ENCODE data around the gene FILIP1L. TPM values are rescaled to one million over a fixed set of nuclear protein-coding genes. Genes with fewer than 3 reads are reported as not detected.

The FILIP1L gene
- total RNA-seq, 1 experiment from 2014 or later = 0.07 TPM

GRCh38 chr3:99861216-99861615, 253.1 kb downstream of the FILIP1L start:
- Mint-ChIP-seq H3K9me3 (peaks cover 0 to 3% of the 10 kb centered on the region in 2 experiments; a peak in 2 of 5 replicates), H3K4me3 (no peak overlapping the region), H3K36me3 (ENCODE audit: insufficient read depth in 1 of 3, low read depth in 3 of 3) (peaks cover 6 to 9% (median 8%) of the 10 kb centered on the region in 3 experiments; a peak in 6 of 7 replicates), H3K4me1 (peaks cover 6% of the 10 kb centered on the region in 2 experiments; a peak in 3 of 4 replicates), H3K27me3 (ENCODE audit: low read depth) (peaks cover 5% of the 10 kb centered on the region), H3K27ac (peak overlapping the region in 1 of 3 experiments; percentile 41; a peak in 1 of 7 replicates)
- Histone ChIP-seq H2AK5ac (ENCODE audit: insufficient read length, low read length) (no peak overlapping the region), H4K91ac (ENCODE audit: insufficient read length, low read depth, low read length) (no peak overlapping the region), H4K20me1 (ENCODE audit: control insufficient read depth, insufficient read depth, insufficient read length) (no peaks in the 10 kb centered on the region), H3K18ac (ENCODE audit: insufficient read length, low read depth, low read length) (no peak overlapping the region), H3K23ac (ENCODE audit: insufficient read length, low read depth, low read length) (no peak overlapping the region), H4K5ac (ENCODE audit: insufficient read length, low read depth, low read length) (no peak overlapping the region), H3K4me2 (ENCODE audit: insufficient read depth, insufficient read length, low read length) (no peak overlapping the region), H3T11ph (ENCODE audit: low read length) (no peak overlapping the region), H2BK15ac (ENCODE audit: low read depth, low read length) (no peak overlapping the region), H3K9me3 (ENCODE audit: control insufficient read depth, low read depth, low read length) (no peaks in the 10 kb centered on the region), H3K4me1 (ENCODE audit: insufficient read depth, low read length) (peaks cover 2% of the 10 kb centered on the region; the same call in 1 of the 2 replicates), H2BK20ac (ENCODE audit: low read depth, low read length, poor library complexity, severe bottlenecking) (no peak overlapping the region), H3K27ac (ENCODE audit: insufficient read length, low read depth, low read length) (no peak overlapping the region), H3K4ac (ENCODE audit: low read depth, low read length) (no peak overlapping the region), H3K27me3 (ENCODE audit: insufficient read depth, low read length) (no peaks in the 10 kb centered on the region), H3K23me2 (ENCODE audit: insufficient read length, low read depth, low read length, poor library complexity, severe bottlenecking) (no peaks in the 10 kb centered on the region), H2BK5ac (ENCODE audit: insufficient read length, low read length) (no peak overlapping the region), H3K79me2 (ENCODE audit: insufficient read depth, low read length) (no peaks in the 10 kb centered on the region), H2AFZ (ENCODE audit: low read length) (no peak overlapping the region), H2BK120ac (ENCODE audit: low read depth, low read length, poor library complexity, severe bottlenecking) (no peak overlapping the region), H4K8ac (replicated peaks; ENCODE audit: insufficient read length, low read depth, low read length) (no peak overlapping the region), H3K14ac (ENCODE audit: insufficient read depth, low read length) (no peak overlapping the region), H3K79me1 (ENCODE audit: insufficient read depth, low read depth, low read length, poor library complexity, severe bottlenecking) (no peaks in the 10 kb centered on the region), H3K56ac (ENCODE audit: insufficient read length, low read depth, low read length) (no peak overlapping the region), H3K9ac (ENCODE audit: extremely low read depth, insufficient read length, low read length) (no peak overlapping the region), H2BK12ac (ENCODE audit: insufficient read length, low read depth, low read length) (no peak overlapping the region)
- TF ChIP-seq CTCF (conservative IDR thresholded peaks at IDR 0.05) = no peak
- WGBS (ENCODE audit: extremely low coverage, insufficient read length, low lambda C conversion rate) = no CpG with 5 or more reads among the region's 1 CpG
- DNase-seq = no peak
